Measurements from ENCODE around the gene MARK4.

DNA sequence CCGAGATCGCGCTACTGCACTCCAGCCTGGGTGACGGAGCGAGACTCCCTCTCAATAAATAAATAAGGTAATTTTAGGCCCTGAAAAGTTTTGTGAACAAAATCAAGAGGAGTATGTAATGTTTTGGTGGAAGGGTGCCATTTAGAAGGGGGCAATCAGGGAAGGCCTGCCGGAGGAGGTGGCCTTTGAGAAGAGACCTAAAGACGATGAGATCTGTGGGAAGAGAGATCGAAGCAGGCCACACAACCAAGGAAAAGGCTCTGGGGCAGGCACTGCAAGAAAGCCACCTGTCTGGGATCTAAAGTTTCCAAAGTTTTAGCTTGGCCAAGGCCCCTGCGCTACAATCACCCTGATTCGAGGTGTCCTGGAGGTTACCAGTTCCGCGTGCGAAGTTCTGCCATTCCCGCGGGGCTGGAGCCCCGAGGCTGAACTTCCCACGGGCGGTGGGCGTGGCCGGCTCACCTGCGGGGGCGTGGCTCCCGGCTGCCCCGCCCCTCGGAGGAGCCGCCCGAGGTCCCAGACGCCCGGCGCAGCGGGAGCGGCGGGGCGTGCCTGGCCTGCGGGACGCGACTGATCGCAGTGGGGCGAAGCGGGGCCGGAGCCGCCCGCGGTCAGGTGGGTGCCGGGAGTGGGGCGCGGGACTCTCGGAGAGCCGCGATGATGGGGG lies 89.3 kb downstream of the MARK4 start, which contains the start of gene KLC3:
- TF ChIP-seq, protein P1, sequence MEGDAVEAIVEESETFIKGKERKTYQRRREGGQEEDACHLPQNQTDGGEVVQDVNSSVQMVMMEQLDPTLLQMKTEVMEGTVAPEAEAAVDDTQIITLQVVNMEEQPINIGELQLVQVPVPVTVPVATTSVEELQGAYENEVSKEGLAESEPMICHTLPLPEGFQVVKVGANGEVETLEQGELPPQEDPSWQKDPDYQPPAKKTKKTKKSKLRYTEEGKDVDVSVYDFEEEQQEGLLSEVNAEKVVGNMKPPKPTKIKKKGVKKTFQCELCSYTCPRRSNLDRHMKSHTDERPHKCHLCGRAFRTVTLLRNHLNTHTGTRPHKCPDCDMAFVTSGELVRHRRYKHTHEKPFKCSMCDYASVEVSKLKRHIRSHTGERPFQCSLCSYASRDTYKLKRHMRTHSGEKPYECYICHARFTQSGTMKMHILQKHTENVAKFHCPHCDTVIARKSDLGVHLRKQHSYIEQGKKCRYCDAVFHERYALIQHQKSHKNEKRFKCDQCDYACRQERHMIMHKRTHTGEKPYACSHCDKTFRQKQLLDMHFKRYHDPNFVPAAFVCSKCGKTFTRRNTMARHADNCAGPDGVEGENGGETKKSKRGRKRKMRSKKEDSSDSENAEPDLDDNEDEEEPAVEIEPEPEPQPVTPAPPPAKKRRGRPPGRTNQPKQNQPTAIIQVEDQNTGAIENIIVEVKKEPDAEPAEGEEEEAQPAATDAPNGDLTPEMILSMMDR (IDR thresholded peaks at IDR 0.05; ENCODE audit: insufficient read depth, low read length, poor library complexity, severe bottlenecking) = no peak
- no peak for TF ChIP-seq EZH2phosphoT487 (conservative IDR thresholded peaks at IDR 0.05; ENCODE audit: low read length)

All from SU-DHL-6 (cell line).